ENCODE results near the gene STOML3.

GRCh38 chr13:39038569-39039030 lies 48.0 kb upstream of the STOML3 start:
- TF ChIP-seq POLR2AphosphoS5 (IDR thresholded peaks at IDR 0.05) (peak in 1 of 3 donors; percentile 73), CTCF (IDR thresholded peaks at IDR 0.05 in 8 of 11, conservative IDR thresholded peaks at IDR 0.05 in 3 of 11) (no peak), POLR2A (IDR thresholded peaks at IDR 0.05) (no peak)
